ENCODE measurements around the gene LMNTD1.

The LMNTD1 gene

GRCh38 chr12:25549120-25549519 lies 4.0 kb downstream of the LMNTD1 start (continued):
- TF ChIP-seq PPARA (CRISPR knock-in tag; IDR thresholded peaks at IDR 0.05; ENCODE audit: borderline replicate concordance) (no peak), ZFP3 (CRISPR knock-in tag; IDR thresholded peaks at IDR 0.05) (no peak)

- ATAC-seq = peak; percentile 32; the same call in 2 of the 3 replicates
- TF ChIP-seq ARNTL (CRISPR knock-in tag; IDR thresholded peaks at IDR 0.05; ENCODE audit: borderline replicate concordance, low read depth) = no peak
- TF ChIP-seq ZFP30 (CRISPR knock-in tag; IDR thresholded peaks at IDR 0.05) = no peak
- TF ChIP-seq ZNF70 (CRISPR knock-in tag; IDR thresholded peaks at IDR 0.05) = no peak
- no peak for TF ChIP-seq CREB5 (CRISPR knock-in tag; IDR thresholded peaks at IDR 0.05; ENCODE audit: low read depth)
- peak; percentile 39; the same call in 1 of the 2 replicates for TF ChIP-seq ZC3H10 (CRISPR knock-in tag; IDR thresholded peaks at IDR 0.05)
- no peak for TF ChIP-seq GLIS3 (CRISPR knock-in tag; IDR thresholded peaks at IDR 0.05)
- no peak for TF ChIP-seq PPARA (CRISPR knock-in tag; IDR thresholded peaks at IDR 0.05; ENCODE audit: borderline replicate concordance)
- TF ChIP-seq TSHZ2 (CRISPR knock-in tag; IDR thresholded peaks at IDR 0.05) = no peak
Measured at GRCh38 chr12:25546318-25546717, 6.8 kb downstream of the LMNTD1 start.

- TF ChIP-seq POU6F1 (CRISPR knock-in tag; IDR thresholded peaks at IDR 0.05; ENCODE audit: borderline replicate concordance, low read depth) (no peak), CSDC2 (CRISPR knock-in tag; IDR thresholded peaks at IDR 0.05) (no peak), ZNF8 (CRISPR knock-in tag; IDR thresholded peaks at IDR 0.05) (no peak), ZFP3 (CRISPR knock-in tag; IDR thresholded peaks at IDR 0.05) (no peak), CREB5 (CRISPR knock-in tag; IDR thresholded peaks at IDR 0.05; ENCODE audit: low read depth) (no peak), TOX (CRISPR knock-in tag; IDR thresholded peaks at IDR 0.05; ENCODE audit: borderline replicate concordance) (no peak), ESRRG (CRISPR knock-in tag; IDR thresholded peaks at IDR 0.05) (no peak), ISL1 (CRISPR knock-in tag; IDR thresholded peaks at IDR 0.05) (no peak), TCF4 (CRISPR knock-in tag; IDR thresholded peaks at IDR 0.05; ENCODE audit: borderline replicate concordance) (no peak), BACH2 (CRISPR knock-in tag; IDR thresholded peaks at IDR 0.05; ENCODE audit: borderline replicate concordance) (no peak), RARB (CRISPR knock-in tag; IDR thresholded peaks at IDR 0.05) (no peak), GLIS3 (CRISPR knock-in tag; IDR thresholded peaks at IDR 0.05) (no peak), ZNF70 (CRISPR knock-in tag; IDR thresholded peaks at IDR 0.05) (no peak), OSR1 (CRISPR knock-in tag; IDR thresholded peaks at IDR 0.05) (no peak)
- ATAC-seq = no peak
Measured at GRCh38 chr12:25533150-25533549, 19.9 kb downstream of the LMNTD1 start.

GRCh38 chr12:25531502-25532052 lies 21.5 kb downstream of the LMNTD1 start:
- no peak for ATAC-seq

DNA sequence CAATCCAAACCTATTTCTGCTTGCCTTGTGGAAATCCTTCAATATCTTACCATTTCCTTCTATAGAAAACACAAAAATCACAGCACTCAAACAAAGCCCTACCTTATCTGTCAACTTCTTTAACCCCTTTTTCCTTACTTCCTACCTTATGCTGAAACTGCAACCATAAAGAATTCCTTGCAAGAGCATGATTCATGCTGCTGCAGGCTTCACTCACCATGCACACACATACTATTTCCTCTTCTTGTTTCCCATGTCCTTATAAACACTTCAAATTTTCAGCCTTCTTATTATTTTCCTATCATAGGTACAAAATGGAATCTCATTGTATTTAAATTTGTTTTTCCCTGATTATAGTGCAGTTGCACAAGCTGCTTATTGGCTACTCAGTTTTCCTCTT lies 23.3 kb downstream of the LMNTD1 start:
- no peak for ATAC-seq

More at GRCh38 chr12:25531502-25532052, 21.5 kb downstream of the LMNTD1 start:
- peak; percentile 94 for TF ChIP-seq ZFP30 (CRISPR knock-in tag; IDR thresholded peaks at IDR 0.05)
- no peak for TF ChIP-seq GLIS3 (CRISPR knock-in tag; IDR thresholded peaks at IDR 0.05)

More for the DNA sequence above, 23.3 kb downstream of the LMNTD1 start:
- TF ChIP-seq PPARA (CRISPR knock-in tag; IDR thresholded peaks at IDR 0.05; ENCODE audit: borderline replicate concordance) (no peak), ISL1 (CRISPR knock-in tag; IDR thresholded peaks at IDR 0.05) (no peak), SNAI2 (CRISPR knock-in tag; IDR thresholded peaks at IDR 0.05) (no peak), ZNF565 (CRISPR knock-in tag; conservative IDR thresholded peaks at IDR 0.05; ENCODE audit: low read depth) (no peak), ZC3H10 (CRISPR knock-in tag; IDR thresholded peaks at IDR 0.05) (no peak), ZFP3 (CRISPR knock-in tag; IDR thresholded peaks at IDR 0.05) (no peak), ZNF70 (CRISPR knock-in tag; IDR thresholded peaks at IDR 0.05) (no peak)
